ENCODE results near the gene EPHA4.

DNA sequence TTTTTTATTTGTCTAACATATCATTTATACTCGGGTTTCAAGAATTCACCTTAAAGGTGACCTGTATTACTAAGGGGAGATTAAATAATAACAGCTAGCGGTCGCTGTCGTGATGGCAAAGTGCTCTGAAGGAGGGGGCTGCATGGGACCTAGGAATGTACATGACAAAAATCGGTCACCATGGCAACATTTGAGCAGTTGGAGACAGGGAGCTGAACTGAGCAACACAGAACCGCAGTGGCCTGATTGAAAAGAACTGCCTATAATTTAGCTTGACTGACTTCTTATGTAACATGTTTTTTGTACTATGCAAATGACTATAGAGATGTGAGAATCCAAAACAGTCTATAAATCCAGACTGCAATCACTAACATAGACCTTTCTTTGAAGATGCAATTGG, 34.3 kb upstream of the EPHA4 start:
- TF ChIP-seq, protein P1, sequence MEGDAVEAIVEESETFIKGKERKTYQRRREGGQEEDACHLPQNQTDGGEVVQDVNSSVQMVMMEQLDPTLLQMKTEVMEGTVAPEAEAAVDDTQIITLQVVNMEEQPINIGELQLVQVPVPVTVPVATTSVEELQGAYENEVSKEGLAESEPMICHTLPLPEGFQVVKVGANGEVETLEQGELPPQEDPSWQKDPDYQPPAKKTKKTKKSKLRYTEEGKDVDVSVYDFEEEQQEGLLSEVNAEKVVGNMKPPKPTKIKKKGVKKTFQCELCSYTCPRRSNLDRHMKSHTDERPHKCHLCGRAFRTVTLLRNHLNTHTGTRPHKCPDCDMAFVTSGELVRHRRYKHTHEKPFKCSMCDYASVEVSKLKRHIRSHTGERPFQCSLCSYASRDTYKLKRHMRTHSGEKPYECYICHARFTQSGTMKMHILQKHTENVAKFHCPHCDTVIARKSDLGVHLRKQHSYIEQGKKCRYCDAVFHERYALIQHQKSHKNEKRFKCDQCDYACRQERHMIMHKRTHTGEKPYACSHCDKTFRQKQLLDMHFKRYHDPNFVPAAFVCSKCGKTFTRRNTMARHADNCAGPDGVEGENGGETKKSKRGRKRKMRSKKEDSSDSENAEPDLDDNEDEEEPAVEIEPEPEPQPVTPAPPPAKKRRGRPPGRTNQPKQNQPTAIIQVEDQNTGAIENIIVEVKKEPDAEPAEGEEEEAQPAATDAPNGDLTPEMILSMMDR (conservative IDR thresholded peaks at IDR 0.05; ENCODE audit: low read length), result no peak
- no peak for TF ChIP-seq EZH2phosphoT487 (IDR thresholded peaks at IDR 0.05; ENCODE audit: borderline replicate concordance, low read depth, low read length)
